Colonic mucosa (tissue), 4 donors: ENCODE results near the gene NCKAP1. TPM values are rescaled to one million over a fixed set of nuclear protein-coding genes. Genes with fewer than 3 reads are reported as not detected.
"Not testable (repeated sequence)": the region's sequence is repeated elsewhere in the genome, so short reads cannot be mapped to it uniquely, and the experiment has no call there.

Source experiments
- DNase-seq: peaks from one replicate; pipeline ENCODE4 v3.0.0-alpha.2; 2020
- H3K27ac ChIP-seq: fragments of 200-600 bp; one replicate; pipeline ENCODE4 v1.8.0; 2021
- H3K27me3 ChIP-seq: fragments of 200-600 bp; one replicate; pipeline ENCODE4 v1.8.0; 2021
- H3K36me3 ChIP-seq: fragments of 200-600 bp; one replicate; pipeline ENCODE4 v1.8.0; 2021
- H3K4me1 ChIP-seq: fragments of 200-600 bp; one replicate; pipeline ENCODE4 v1.8.0; 2021; ENCODE audit warnings: mild to moderate bottlenecking
- H3K4me3 ChIP-seq: fragments of 200-600 bp; one replicate; pipeline ENCODE4 v1.8.0; 2021
- H3K9ac ChIP-seq, 2 donors: one replicate each; pipeline ENCODE4 v1.7.0; 2013; ENCODE audit warnings: control low read depth in 2 of 2, low read depth in 2 of 2, low read length in 2 of 2
- H3K9me3 ChIP-seq: fragments of 200-600 bp; one replicate; pipeline ENCODE4 v1.8.0; 2021
- CTCF ChIP-seq: fragments of 200-600 bp; IDR thresholded peaks from one replicate; pipeline ENCODE4 v1.8.0; 2022; ENCODE audit warnings: antibody characterized with exemption, mild to moderate bottlenecking
- intact Hi-C: fragments of 100-400 bp; cut with DNase I; formaldehyde crosslinking; loops from one replicate; pipeline ENCODE4 v1.14.1; 2022
- total RNA-seq, 2 donors: library from RNA; stranded (reverse); fragmentation: NEBNext Ultra II Directional in 1 of 2; extraction: Animal tissue kit (Norgen Biotek cat#: 25700) in 1 of 2; gene quantifications; one replicate each; pipeline ENCODE4 v1.2.1, GENCODE V29; 2021
- donor health status: healthy.
- donor health status: DM: no; HTN: no; CAD: no.
- donor health status: DM: no; HTN: no; CAD: no.

Gene NCKAP1
- total RNA-seq, 2 donors from 2014 or later, result 105 to 133 TPM

DNA sequence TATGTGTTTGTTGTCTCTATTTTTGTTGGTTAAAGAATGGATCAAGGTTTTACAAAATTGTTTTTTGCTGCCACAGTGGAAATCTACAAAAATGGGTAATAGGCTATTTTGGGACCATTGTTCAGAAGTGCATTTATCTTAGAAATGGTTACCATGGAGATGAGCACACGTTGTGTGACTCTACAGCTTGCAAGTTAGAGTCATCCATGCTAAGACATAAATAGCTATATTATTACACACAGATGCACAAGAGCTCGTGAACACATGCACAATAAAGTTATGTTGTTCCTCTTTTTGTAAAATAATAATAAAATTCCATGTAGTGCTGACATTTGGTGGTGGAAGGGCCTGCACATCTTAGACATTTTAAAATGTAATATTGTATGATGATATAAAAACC, 24.8 kb upstream of the NCKAP1 start:
- H3K9ac ChIP-seq, result no peak overlapping the region
- no peak overlapping the region for H3K27ac ChIP-seq
- H3K4me3 ChIP-seq, result no peak overlapping the region
- intact Hi-C loops, result no loop called here
- no peaks in the 10 kb centered on the region for H3K36me3 ChIP-seq
- H3K27me3 ChIP-seq, result no peaks in the 10 kb centered on the region
- H3K9me3 ChIP-seq, result no peaks in the 10 kb centered on the region
- H3K4me1 ChIP-seq, result no peaks in the 10 kb centered on the region
- no peak for TF ChIP-seq CTCF
- no peak for DNase-seq

DNA sequence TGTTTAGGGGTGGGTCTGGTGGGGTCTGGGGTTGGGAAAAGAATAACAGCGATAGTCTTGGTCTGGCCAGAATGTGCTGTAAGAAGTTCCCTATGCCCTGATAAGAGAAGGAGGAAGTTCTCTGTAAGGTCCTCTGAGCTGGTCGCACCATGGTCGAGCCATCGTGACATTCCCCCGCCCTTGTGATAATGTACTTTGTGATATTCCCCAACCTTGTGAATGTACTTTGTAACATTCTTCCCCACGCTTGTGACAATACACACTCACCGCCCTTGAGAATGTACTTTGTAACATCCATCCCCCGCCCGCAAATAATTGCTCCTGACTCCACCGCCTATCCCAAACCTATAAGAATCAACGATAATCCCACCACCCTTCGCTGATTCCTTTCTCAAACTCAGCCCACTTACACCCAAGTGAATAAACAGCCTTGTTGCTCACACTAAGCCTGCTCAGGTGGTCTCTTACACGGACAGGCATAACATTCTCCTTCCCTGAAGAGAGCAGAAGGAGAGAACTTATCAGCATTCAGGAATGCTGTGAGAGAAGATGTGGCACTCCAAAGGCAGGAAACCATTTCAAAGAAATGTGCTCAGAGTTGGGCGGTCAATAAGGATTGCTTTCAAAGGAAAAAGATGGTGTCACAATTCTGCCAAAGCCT, 22.4 kb upstream of the NCKAP1 start:
- Histone ChIP-seq H3K9me3 (no peaks in the 10 kb centered on the region), H3K4me3 (no peak overlapping the region), H3K27me3 (no peaks in the 10 kb centered on the region), H3K27ac (no peak overlapping the region), H3K36me3 (no peaks in the 10 kb centered on the region), H3K4me1 (no peaks in the 10 kb centered on the region), H3K9ac (no peak overlapping the region)
- intact Hi-C loops, result no loop called here
- TF ChIP-seq CTCF, result no peak
- no peak for DNase-seq

DNA sequence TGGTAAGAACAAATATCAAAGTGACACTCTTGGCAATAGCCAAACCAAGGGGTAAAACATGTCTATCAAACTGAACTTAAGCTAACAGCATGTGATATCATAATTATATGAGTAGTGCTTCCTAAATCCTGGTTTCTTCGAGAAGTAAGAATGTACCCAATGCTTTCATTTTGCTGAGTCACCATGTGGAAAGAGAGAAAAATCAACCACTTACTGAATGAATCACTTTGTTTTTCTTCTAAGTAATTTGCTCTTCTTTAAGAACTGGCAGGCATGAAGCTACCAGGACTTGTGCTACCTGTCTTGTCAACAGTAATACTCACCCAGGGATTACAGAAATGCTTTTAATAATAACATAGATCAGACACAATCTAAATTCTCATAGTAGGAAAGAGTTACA, 21.3 kb upstream of the NCKAP1 start:
- TF ChIP-seq CTCF, result no peak
- Histone ChIP-seq H3K9ac (no peak overlapping the region), H3K36me3 (no peaks in the 10 kb centered on the region), H3K4me1 (no peaks in the 10 kb centered on the region), H3K27ac (no peak overlapping the region), H3K9me3 (no peaks in the 10 kb centered on the region), H3K4me3 (no peak overlapping the region), H3K27me3 (no peaks in the 10 kb centered on the region)
- no peak for DNase-seq
- intact Hi-C loops, result no loop called here

DNA sequence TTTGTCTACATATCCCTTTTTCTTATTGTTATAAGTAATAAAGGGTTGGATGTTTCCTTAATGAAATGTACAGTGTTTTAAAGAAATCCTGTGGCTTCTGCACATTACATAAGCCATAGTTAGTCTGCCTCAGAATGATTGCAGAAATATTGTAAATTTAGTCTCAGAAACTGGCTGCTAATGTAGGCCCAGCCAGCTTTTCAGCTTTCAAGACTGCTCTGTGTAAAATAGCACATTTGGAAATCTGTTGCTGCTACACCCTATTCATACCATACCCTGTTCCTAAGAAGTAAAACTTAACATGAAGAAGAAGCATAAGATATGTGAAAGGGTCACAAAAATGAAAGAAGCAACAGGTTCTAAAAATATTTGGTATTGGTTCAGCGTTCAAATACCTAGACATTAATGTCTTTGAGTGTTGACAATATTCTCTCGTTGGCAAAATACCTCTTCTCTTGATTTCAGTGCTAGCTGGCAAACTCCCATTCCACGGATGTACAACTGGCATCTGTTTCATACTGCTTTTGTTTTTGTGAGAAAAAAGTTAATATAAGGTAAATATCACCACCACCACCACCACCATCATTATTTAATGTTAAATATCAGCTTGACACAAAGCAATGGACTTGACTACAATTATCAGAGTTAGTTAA, 19.2 kb upstream of the NCKAP1 start:
- H3K36me3 ChIP-seq, result no peaks in the 10 kb centered on the region
- no peaks in the 10 kb centered on the region for H3K27me3 ChIP-seq
- no peak for DNase-seq
- no peaks in the 10 kb centered on the region for H3K4me1 ChIP-seq
- TF ChIP-seq CTCF, result no peak
- H3K27ac ChIP-seq, result no peak overlapping the region
- H3K9ac ChIP-seq, result no peak overlapping the region
- H3K4me3 ChIP-seq, result no peak overlapping the region
- intact Hi-C loops, result no loop called here
- no peaks in the 10 kb centered on the region for H3K9me3 ChIP-seq

DNA sequence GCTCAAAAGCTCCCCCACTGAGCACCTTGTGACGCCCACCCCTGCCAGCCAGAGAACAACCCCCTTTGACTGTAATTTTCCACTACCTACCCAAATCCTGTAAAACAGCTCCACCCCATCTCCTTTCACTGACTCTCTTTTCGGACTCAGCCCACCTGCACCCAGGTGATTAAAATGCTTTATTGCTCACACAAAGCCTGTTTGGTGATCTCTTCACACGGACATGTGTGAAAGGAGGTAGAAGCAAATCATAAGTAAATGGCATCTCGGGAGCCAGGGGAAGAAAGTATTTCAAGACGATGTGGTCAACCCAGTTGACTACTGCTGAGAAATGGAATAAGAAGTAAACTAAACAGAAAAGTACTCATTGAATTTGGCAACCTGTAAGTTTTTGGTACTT, 11.2 kb upstream of the NCKAP1 start:
- H3K36me3 ChIP-seq, result no peaks in the 10 kb centered on the region
- intact Hi-C loops, result no loop called here
- no peak overlapping the region for H3K4me3 ChIP-seq
- no peaks in the 10 kb centered on the region for H3K9me3 ChIP-seq
- H3K27ac ChIP-seq, result no peak overlapping the region
- H3K27me3 ChIP-seq, result no peaks in the 10 kb centered on the region
- H3K9ac ChIP-seq, result no peak overlapping the region
- no peaks in the 10 kb centered on the region for H3K4me1 ChIP-seq
- TF ChIP-seq CTCF, result no peak
- no peak for DNase-seq

DNA sequence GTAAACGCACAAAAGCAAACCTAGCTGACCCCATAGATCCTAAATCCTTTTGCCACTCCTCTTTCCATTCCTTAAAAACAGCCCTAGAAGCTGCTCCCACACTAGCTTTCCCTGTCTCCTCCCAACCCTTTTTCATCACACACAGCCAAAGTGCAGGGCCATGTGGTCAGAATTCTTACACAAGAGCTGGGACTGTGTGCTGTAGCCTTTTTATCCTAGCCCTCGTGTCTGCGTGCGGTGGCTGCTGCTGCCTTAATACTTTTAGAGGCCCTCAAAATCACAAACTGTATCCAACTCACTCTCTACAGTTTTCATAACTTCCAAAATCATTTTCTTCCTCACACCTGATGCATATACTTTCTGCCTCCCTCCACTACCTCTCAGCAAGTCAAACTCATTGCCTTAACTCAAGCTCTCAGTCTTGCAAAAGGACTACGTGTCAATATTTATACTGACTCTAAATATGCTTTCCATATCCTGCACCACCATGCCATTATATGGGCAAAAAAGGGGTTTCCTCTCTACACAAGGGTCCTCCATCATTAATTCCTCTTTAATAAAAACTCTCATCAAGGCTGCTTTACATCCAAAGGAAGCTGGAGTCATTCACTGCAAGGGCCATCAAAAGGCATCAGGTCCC, 9.3 kb upstream of the NCKAP1 start:
- H3K4me3 ChIP-seq, H3K9ac ChIP-seq, intact Hi-C loops, H3K27ac ChIP-seq, H3K27me3 ChIP-seq, H3K4me1 ChIP-seq, H3K36me3 ChIP-seq, DNase-seq, H3K9me3 ChIP-seq: not testable (repeated sequence)

DNA sequence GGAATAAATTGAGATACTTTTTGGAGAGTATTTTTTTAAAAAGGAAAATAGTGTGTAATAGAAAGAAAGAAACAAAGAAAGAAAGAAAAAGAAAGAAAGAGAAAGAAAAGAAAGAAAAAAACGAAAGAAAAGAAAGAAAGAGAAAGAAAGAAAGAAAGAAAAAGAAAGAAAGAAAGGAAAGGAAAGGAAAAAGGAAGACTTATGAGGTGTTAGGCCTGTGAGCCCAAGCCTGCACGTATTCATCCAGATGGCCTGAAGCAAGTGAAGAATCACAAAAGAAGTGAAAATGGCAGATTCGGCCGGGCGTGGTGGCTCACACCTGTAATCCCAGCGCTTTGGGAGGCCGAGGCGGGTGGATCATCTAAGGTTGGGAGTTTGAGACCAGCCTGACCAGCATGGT, 5.3 kb upstream of the NCKAP1 start:
- H3K27me3 ChIP-seq, H3K4me3 ChIP-seq, H3K36me3 ChIP-seq, DNase-seq, intact Hi-C loops, H3K4me1 ChIP-seq, H3K9ac ChIP-seq, H3K27ac ChIP-seq, H3K9me3 ChIP-seq: not testable (repeated sequence)
